PFSK-1 (cell line): ENCODE results near the gene PDE6H.

Experiments
- FOXP2 ChIP-seq: optimal IDR thresholded peaks from 2 replicates; pipeline ENCODE3; 2011; ENCODE audit warnings: borderline replicate concordance, control low read depth, inconsistent platforms; ENCODE audit not compliant: insufficient read depth; ENCODE audit errors: extremely low read length, extremely low read depth
- POLR2AphosphoS5 ChIP-seq: IDR thresholded peaks from 2 replicates; pipeline ENCODE4 v1.6.1; 2012; ENCODE audit warnings: low read depth, mild to moderate bottlenecking, control low read depth, low read length, moderate library complexity
- REST ChIP-seq, 2 experiments: IDR thresholded peaks; 2 replicates each; pipeline versions ENCODE4 v1.6.1 to v1.8.0; 2011 to 2012; ENCODE audit warnings: low read depth in 2 of 2, low read length in 2 of 2, control low read depth in 1 of 2, inconsistent platforms in 1 of 2, mild to moderate bottlenecking in 1 of 2, moderate library complexity in 1 of 2; ENCODE audit not compliant: insufficient read depth in 1 of 2
- SIN3A ChIP-seq: IDR thresholded peaks from 2 replicates; pipeline ENCODE4 v1.6.1; 2012; ENCODE audit warnings: mild to moderate bottlenecking, low read length, moderate library complexity, borderline replicate concordance; ENCODE audit not compliant: insufficient read depth
- TAF1 ChIP-seq: IDR thresholded peaks from 2 replicates; pipeline ENCODE4 v1.6.1; 2012; ENCODE audit warnings: low read length, control low read depth, borderline replicate concordance; ENCODE audit not compliant: insufficient read depth

PDE6H gene

GRCh38 chr12:14936224-14936861 is 36.5 kb upstream of the PDE6H start:
- TF ChIP-seq REST (IDR thresholded peaks at IDR 0.05; ENCODE audit: insufficient read depth in 1 of 2, low read depth in 2 of 2, low read length in 2 of 2) (no peak), FOXP2 (no peak), SIN3A (no peak), TAF1 (no peak), POLR2AphosphoS5 (no peak)

DNA sequence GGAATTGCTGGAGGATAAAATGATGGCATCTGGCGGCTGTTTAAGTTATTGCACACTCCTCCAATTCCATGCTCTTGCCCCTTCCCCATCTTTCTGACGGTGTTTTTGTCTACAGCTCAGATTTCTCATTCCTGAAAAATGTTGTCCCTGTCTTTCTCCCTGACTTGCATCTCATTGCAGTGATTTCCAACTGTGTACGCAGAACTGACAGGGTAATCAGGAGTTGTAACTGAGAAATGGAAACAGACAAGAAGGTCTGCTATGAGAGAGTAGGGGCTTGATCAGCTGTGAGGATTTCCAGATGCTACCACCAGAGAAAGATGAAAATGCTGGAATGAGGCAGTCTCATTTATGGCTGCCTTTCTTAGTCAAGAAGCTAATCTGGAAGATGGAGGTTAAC is 35.8 kb upstream of the PDE6H start:
- TF ChIP-seq FOXP2 (no peak), TAF1 (no peak), REST (IDR thresholded peaks at IDR 0.05; ENCODE audit: insufficient read depth in 1 of 2, low read depth in 2 of 2, low read length in 2 of 2) (no peak), SIN3A (no peak), POLR2AphosphoS5 (no peak)

GRCh38 chr12:14937689-14938088 is 35.2 kb upstream of the PDE6H start:
- TF ChIP-seq SIN3A (no peak), FOXP2 (no peak), REST (IDR thresholded peaks at IDR 0.05; ENCODE audit: insufficient read depth in 1 of 2, low read depth in 2 of 2, low read length in 2 of 2) (no peak), TAF1 (no peak), POLR2AphosphoS5 (no peak)

- no peak for TF ChIP-seq TAF1
- no peak for TF ChIP-seq REST (IDR thresholded peaks at IDR 0.05; ENCODE audit: insufficient read depth in 1 of 2, low read depth in 2 of 2, low read length in 2 of 2)
- no peak for TF ChIP-seq FOXP2
- no peak for TF ChIP-seq SIN3A
- no peak for TF ChIP-seq POLR2AphosphoS5
These were observed 34.5 kb upstream of the PDE6H start, which contains the start of gene ERP27 for GRCh38 chr12:14938301-14938700. TSS of gene ERP27 (minus strand) at chr12:14938537. CDS start at chr12:14938508, 29 bp downstream.

DNA sequence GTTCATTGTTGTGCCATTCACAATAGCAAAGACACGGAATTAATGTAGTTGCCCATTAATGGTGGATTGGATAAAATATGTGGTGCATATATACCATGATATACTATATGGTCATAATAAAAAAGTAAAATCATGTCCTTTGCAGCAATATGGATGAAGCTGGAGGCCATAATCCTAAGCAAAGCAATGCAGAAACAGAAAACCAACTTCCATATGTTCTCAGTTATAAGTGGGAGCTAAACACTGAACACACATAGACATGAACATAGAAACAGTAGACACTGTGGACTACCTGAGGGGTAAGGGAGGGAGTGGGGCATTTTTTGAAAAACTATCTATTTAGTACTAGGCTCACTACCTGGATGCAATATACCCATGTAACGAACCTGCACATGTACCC is 31.5 kb upstream of the PDE6H start:
- no peak for TF ChIP-seq POLR2AphosphoS5
- no peak for TF ChIP-seq FOXP2
- TF ChIP-seq TAF1, result no peak
- TF ChIP-seq SIN3A, result no peak
- no peak for TF ChIP-seq REST (IDR thresholded peaks at IDR 0.05; ENCODE audit: insufficient read depth in 1 of 2, low read depth in 2 of 2, low read length in 2 of 2)
